Peyer's patch (tissue), 4 donors: ENCODE results near the gene SHB.

Source experiments
- POLR2A ChIP-seq, 2 donors: fragments of 450-650 bp; IDR thresholded peaks; one replicate each; pipeline ENCODE4 v1.5.1; 2017; ENCODE audit warnings: antibody characterized with exemption in 2 of 2, mild to moderate bottlenecking in 2 of 2, moderate library complexity in 2 of 2
- TF ChIP-seq, protein P1 (sequence below), 6 experiments: fragments of 450-650 bp in 4 of 6; fragments of 200-600 bp in 2 of 6; sonication (generic) in 1 of 6; IDR thresholded peaks; one replicate each; pipeline ENCODE4 v1.5.1; 2017 to 2019; ENCODE audit warnings: antibody characterized with exemption in 6 of 6, mild to moderate bottlenecking in 3 of 6, moderate library complexity in 1 of 6

GRCh38 chr9:37983381-37984067 lies 85.5 kb downstream of the SHB start:
- no peak for TF ChIP-seq POLR2A (IDR thresholded peaks at IDR 0.05)
- TF ChIP-seq, protein P1, sequence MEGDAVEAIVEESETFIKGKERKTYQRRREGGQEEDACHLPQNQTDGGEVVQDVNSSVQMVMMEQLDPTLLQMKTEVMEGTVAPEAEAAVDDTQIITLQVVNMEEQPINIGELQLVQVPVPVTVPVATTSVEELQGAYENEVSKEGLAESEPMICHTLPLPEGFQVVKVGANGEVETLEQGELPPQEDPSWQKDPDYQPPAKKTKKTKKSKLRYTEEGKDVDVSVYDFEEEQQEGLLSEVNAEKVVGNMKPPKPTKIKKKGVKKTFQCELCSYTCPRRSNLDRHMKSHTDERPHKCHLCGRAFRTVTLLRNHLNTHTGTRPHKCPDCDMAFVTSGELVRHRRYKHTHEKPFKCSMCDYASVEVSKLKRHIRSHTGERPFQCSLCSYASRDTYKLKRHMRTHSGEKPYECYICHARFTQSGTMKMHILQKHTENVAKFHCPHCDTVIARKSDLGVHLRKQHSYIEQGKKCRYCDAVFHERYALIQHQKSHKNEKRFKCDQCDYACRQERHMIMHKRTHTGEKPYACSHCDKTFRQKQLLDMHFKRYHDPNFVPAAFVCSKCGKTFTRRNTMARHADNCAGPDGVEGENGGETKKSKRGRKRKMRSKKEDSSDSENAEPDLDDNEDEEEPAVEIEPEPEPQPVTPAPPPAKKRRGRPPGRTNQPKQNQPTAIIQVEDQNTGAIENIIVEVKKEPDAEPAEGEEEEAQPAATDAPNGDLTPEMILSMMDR (IDR thresholded peaks at IDR 0.05), result no peak
